K562 (cell line): Measurements from ENCODE around the gene AFF1. TPM values are rescaled to one million over a fixed set of nuclear protein-coding genes. Genes with fewer than 3 reads are reported as not detected.

ENCODE experiments used
- CHD2 ChIP-seq: IDR thresholded peaks from 2 replicates; pipeline ENCODE4 v1.6.1; 2011; ENCODE audit warnings: low read depth, low read length
- FOS ChIP-seq: IDR thresholded peaks from 3 replicates; pipeline ENCODE4 v1.6.1; 2011; ENCODE audit not compliant: insufficient read length; ENCODE audit errors: extremely low read depth
- IRF2 ChIP-seq: sonication (generic); formaldehyde crosslinking; IDR thresholded peaks from 2 replicates; pipeline ENCODE4 v1.8.1; 2022; ENCODE audit warnings: mild to moderate bottlenecking, missing genetic modification reagents
- MCM2 ChIP-seq: fragments of 450-650 bp; IDR thresholded peaks from 2 replicates; pipeline ENCODE4 v1.6.1; 2017; ENCODE audit warnings: low read depth, mild to moderate bottlenecking
- MTA2 ChIP-seq: fragments of 450-650 bp; IDR thresholded peaks from 2 replicates; pipeline ENCODE4 v1.6.1; 2016; ENCODE audit warnings: low read depth
- SIN3B ChIP-seq: fragments of 450-650 bp; IDR thresholded peaks from 2 replicates; pipeline ENCODE4 v1.6.1; 2017; ENCODE audit warnings: low read depth, mild to moderate bottlenecking, moderate library complexity
- ZNF253 ChIP-seq: fragments of 250-450 bp; sonication (Bioruptor Pico); conservative IDR thresholded peaks from 2 replicates; pipeline ENCODE4 v1.6.1; 2021; ENCODE audit warnings: mild to moderate bottlenecking
- ZNF766 ChIP-seq: fragments of 200-800 bp; sonication (Bioruptor generic); conservative IDR thresholded peaks from 2 replicates; pipeline ENCODE4 v1.6.1; 2016; ENCODE audit warnings: missing genetic modification characterization, missing compliant biosample characterization
- polyA plus RNA-seq, 8 experiments: library from polyadenylated mRNA; depleted of rRNA in 4 of 8; stranded (reverse) in 5 of 8; unstranded in 3 of 8; fragments of >200 nt; fragmentation: Nextera tagmentation in 2 of 8; fragmentation: Illumina TruSeq in 1 of 8; extraction: Ambion mirVana in 2 of 8; extraction: Trizol in 1 of 8; gene quantifications; 2 replicates each; pipeline versions ENCODE4 v1.2.1 to v1.2.3, GENCODE V29; 2011 to 2014; ENCODE audit warnings: inconsistent platforms in 1 of 8, missing spikeins in 1 of 8
- total RNA-seq, 7 experiments: library from RNA; depleted of rRNA in 6 of 7; stranded (reverse); fragments of >200 nt in 6 of 7; fragmentation: Illumina TruSeq in 2 of 7; extraction: Trizol in 2 of 7; gene quantifications; 2 replicates each; pipeline versions ENCODE4 v1.2.1 to v1.2.3, GENCODE V29; 2011 to 2021; ENCODE audit warnings: low replicate concordance in 1 of 7
- TF ChIP-seq, protein P1 (sequence below): fragments of 450-650 bp; IDR thresholded peaks from one replicate; pipeline ENCODE4 v1.6.1; 2018; ENCODE audit warnings: mild to moderate bottlenecking, moderate library complexity; ENCODE audit not compliant: partially characterized antibody
- TF ChIP-seq, protein P2 (sequence below): fragments of 450-650 bp; IDR thresholded peaks from 2 replicates; pipeline ENCODE4 v1.6.1; 2017; ENCODE audit warnings: antibody characterized with exemption, mild to moderate bottlenecking
- TF ChIP-seq, protein P3 (sequence below): sonication (generic); formaldehyde crosslinking; IDR thresholded peaks from 2 replicates; pipeline ENCODE4 v1.8.1; 2023; ENCODE audit warnings: missing genetic modification reagents, mild to moderate bottlenecking, borderline replicate concordance
- TF ChIP-seq, protein P4 (sequence below): sonication (generic); formaldehyde crosslinking; IDR thresholded peaks from 2 replicates; pipeline ENCODE4 v1.4.0; 2020; ENCODE audit warnings: mild to moderate bottlenecking, missing genetic modification reagents
- TF ChIP-seq, protein P5 (sequence below): fragments of 250-450 bp; sonication (Bioruptor Pico); IDR thresholded peaks from 2 replicates; pipeline ENCODE4 v1.5.0; 2020; ENCODE audit warnings: mild to moderate bottlenecking

Gene AFF1
- total and polyA plus RNA-seq, 9 of the 15 experiments (the other 6 are each of a cell fraction or from before 2014, with no cell fraction given), result 4.1 to 47.5 (median 17.2) TPM

DNA sequence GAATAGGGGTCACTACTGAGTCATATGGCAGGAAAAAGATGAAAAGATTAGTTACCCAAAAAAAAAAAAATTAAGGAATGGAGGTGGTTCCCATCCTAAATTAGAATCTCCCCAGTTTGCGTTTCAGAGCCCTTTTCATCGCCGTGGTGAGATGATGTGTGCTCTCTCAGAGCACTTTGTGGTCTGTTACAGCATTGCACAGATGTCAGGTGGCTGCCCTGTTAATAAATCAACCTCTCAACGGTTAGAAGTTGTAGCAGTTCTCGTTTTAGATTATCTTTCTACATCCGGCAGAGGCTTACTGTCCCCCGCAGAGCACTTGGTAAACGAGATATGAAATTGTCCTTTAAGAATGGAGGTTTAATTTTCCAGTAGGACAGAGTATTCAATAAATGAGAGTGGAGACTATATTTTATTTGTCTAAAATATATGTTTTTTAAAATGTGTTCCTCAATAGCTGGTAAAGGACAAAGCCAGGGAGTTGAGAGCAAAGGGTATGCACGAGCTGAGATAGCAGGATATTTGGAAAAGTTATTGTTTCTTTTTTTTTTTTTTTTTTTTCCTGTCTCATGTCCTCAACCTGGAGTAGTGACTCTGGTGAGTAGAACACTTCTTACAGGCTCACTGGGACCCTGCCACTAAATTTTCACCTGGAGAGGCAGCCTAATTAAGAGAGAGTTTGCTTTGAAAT is 26.9 kb downstream of the AFF1 start (continued):
- TF ChIP-seq MCM2 (no peak), ZNF766 (CRISPR knock-in tag) (peak; percentile 95), CHD2 (no peak), SIN3B (no peak), ZNF253 (CRISPR knock-in tag) (no peak), MTA2 (peak; percentile 84), IRF2 (CRISPR knock-in tag) (no peak), FOS (peak; percentile 22)
- TF ChIP-seq, protein P1, sequence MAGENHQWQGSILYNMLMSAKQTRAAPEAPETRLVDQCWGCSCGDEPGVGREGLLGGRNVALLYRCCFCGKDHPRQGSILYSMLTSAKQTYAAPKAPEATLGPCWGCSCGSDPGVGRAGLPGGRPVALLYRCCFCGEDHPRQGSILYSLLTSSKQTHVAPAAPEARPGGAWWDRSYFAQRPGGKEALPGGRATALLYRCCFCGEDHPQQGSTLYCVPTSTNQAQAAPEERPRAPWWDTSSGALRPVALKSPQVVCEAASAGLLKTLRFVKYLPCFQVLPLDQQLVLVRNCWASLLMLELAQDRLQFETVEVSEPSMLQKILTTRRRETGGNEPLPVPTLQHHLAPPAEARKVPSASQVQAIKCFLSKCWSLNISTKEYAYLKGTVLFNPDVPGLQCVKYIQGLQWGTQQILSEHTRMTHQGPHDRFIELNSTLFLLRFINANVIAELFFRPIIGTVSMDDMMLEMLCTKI, result no peak
- TF ChIP-seq, protein P2, sequence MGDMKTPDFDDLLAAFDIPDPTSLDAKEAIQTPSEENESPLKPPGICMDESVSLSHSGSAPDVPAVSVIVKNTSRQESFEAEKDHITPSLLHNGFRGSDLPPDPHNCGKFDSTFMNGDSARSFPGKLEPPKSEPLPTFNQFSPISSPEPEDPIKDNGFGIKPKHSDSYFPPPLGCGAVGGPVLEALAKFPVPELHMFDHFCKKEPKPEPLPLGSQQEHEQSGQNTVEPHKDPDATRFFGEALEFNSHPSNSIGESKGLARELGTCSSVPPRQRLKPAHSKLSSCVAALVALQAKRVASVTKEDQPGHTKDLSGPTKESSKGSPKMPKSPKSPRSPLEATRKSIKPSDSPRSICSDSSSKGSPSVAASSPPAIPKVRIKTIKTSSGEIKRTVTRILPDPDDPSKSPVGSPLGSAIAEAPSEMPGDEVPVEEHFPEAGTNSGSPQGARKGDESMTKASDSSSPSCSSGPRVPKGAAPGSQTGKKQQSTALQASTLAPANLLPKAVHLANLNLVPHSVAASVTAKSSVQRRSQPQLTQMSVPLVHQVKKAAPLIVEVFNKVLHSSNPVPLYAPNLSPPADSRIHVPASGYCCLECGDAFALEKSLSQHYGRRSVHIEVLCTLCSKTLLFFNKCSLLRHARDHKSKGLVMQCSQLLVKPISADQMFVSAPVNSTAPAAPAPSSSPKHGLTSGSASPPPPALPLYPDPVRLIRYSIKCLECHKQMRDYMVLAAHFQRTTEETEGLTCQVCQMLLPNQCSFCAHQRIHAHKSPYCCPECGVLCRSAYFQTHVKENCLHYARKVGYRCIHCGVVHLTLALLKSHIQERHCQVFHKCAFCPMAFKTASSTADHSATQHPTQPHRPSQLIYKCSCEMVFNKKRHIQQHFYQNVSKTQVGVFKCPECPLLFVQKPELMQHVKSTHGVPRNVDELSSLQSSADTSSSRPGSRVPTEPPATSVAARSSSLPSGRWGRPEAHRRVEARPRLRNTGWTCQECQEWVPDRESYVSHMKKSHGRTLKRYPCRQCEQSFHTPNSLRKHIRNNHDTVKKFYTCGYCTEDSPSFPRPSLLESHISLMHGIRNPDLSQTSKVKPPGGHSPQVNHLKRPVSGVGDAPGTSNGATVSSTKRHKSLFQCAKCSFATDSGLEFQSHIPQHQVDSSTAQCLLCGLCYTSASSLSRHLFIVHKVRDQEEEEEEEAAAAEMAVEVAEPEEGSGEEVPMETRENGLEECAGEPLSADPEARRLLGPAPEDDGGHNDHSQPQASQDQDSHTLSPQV, result no peak; the same call in 1 of the 2 replicates
- TF ChIP-seq, protein P3, sequence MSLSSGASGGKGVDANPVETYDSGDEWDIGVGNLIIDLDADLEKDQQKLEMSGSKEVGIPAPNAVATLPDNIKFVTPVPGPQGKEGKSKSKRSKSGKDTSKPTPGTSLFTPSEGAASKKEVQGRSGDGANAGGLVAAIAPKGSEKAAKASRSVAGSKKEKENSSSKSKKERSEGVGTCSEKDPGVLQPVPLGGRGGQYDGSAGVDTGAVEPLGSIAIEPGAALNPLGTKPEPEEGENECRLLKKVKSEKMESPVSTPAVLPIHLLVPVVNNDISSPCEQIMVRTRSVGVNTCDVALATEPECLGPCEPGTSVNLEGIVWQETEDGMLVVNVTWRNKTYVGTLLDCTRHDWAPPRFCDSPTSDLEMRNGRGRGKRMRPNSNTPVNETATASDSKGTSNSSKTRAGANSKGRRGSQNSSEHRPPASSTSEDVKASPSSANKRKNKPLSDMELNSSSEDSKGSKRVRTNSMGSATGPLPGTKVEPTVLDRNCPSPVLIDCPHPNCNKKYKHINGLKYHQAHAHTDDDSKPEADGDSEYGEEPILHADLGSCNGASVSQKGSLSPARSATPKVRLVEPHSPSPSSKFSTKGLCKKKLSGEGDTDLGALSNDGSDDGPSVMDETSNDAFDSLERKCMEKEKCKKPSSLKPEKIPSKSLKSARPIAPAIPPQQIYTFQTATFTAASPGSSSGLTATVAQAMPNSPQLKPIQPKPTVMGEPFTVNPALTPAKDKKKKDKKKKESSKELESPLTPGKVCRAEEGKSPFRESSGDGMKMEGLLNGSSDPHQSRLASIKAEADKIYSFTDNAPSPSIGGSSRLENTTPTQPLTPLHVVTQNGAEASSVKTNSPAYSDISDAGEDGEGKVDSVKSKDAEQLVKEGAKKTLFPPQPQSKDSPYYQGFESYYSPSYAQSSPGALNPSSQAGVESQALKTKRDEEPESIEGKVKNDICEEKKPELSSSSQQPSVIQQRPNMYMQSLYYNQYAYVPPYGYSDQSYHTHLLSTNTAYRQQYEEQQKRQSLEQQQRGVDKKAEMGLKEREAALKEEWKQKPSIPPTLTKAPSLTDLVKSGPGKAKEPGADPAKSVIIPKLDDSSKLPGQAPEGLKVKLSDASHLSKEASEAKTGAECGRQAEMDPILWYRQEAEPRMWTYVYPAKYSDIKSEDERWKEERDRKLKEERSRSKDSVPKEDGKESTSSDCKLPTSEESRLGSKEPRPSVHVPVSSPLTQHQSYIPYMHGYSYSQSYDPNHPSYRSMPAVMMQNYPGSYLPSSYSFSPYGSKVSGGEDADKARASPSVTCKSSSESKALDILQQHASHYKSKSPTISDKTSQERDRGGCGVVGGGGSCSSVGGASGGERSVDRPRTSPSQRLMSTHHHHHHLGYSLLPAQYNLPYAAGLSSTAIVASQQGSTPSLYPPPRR (CRISPR knock-in tag), result peak; percentile 91; the same call in 1 of the 2 replicates
- TF ChIP-seq, protein P4, sequence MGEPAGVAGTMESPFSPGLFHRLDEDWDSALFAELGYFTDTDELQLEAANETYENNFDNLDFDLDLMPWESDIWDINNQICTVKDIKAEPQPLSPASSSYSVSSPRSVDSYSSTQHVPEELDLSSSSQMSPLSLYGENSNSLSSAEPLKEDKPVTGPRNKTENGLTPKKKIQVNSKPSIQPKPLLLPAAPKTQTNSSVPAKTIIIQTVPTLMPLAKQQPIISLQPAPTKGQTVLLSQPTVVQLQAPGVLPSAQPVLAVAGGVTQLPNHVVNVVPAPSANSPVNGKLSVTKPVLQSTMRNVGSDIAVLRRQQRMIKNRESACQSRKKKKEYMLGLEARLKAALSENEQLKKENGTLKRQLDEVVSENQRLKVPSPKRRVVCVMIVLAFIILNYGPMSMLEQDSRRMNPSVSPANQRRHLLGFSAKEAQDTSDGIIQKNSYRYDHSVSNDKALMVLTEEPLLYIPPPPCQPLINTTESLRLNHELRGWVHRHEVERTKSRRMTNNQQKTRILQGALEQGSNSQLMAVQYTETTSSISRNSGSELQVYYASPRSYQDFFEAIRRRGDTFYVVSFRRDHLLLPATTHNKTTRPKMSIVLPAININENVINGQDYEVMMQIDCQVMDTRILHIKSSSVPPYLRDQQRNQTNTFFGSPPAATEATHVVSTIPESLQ, result no peak
- TF ChIP-seq, protein P5, sequence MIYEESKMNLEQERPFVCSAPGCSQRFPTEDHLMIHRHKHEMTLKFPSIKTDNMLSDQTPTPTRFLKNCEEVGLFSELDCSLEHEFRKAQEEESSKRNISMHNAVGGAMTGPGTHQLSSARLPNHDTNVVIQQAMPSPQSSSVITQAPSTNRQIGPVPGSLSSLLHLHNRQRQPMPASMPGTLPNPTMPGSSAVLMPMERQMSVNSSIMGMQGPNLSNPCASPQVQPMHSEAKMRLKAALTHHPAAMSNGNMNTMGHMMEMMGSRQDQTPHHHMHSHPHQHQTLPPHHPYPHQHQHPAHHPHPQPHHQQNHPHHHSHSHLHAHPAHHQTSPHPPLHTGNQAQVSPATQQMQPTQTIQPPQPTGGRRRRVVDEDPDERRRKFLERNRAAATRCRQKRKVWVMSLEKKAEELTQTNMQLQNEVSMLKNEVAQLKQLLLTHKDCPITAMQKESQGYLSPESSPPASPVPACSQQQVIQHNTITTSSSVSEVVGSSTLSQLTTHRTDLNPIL (CRISPR knock-in tag), result no peak
